Neural progenitor cell (in vitro differentiated cells): Measurements from ENCODE around the gene IGF2BP1. TPM values are rescaled to one million over a fixed set of nuclear protein-coding genes. Genes with fewer than 3 reads are reported as not detected.
A peak's percentile ranks its signal among the peaks of the same experiment; 100 is the strongest.

Experiments
- DNase-seq: peaks from one replicate; pipeline ENCODE4 v3.0.0-alpha.2; 2016; ENCODE audit warnings: low spot score
- H2AFZ ChIP-seq: fragments of 200-600 bp; sonication (generic); replicated peaks from 2 replicates; pipeline ENCODE4 v1.6.1; 2016; ENCODE audit warnings: antibody characterized with exemption
- H3F3A ChIP-seq: fragments of 200-600 bp; sonication (generic); 2 replicates; pipeline ENCODE4 v1.6.1; 2016; ENCODE audit warnings: antibody characterized with exemption, low read depth
- H3K27ac ChIP-seq: fragments of 200-600 bp; sonication (generic); 2 replicates; pipeline ENCODE4 v1.5.1; 2016; ENCODE audit warnings: mild to moderate bottlenecking
- H3K27me3 ChIP-seq: fragments of 200-600 bp; sonication (generic); 2 replicates; pipeline ENCODE4 v1.6.1; 2016; ENCODE audit warnings: mild to moderate bottlenecking, moderate library complexity
- H3K36me3 ChIP-seq: fragments of 200-600 bp; sonication (generic); 2 replicates; pipeline ENCODE4 v1.5.1; 2016
- H3K4me1 ChIP-seq: fragments of 200-600 bp; sonication (generic); 2 replicates; pipeline ENCODE4 v1.6.1; 2016; ENCODE audit warnings: mixed run types
- H3K4me2 ChIP-seq: fragments of 200-600 bp; sonication (generic); 2 replicates; pipeline ENCODE4 v1.6.1; 2016
- H3K4me3 ChIP-seq: fragments of 200-600 bp; sonication (generic); 2 replicates; pipeline ENCODE4 v1.5.1; 2016
- H3K79me2 ChIP-seq: fragments of 200-600 bp; sonication (generic); 2 replicates; pipeline ENCODE4 v1.6.1; 2016; ENCODE audit warnings: low read depth
- H3K9ac ChIP-seq: fragments of 200-600 bp; sonication (generic); 2 replicates; pipeline ENCODE4 v1.6.1; 2016
- H3K9me3 ChIP-seq: fragments of 200-600 bp; sonication (generic); 2 replicates; pipeline ENCODE4 v1.5.1; 2016; ENCODE audit warnings: low read depth
- H4K20me1 ChIP-seq: fragments of 200-600 bp; sonication (generic); 2 replicates; pipeline ENCODE4 v1.6.1; 2016; ENCODE audit warnings: low read depth
- H3K27ac Mint-ChIP-seq: 3 replicates; pipeline ENCODE4 v1.8.0; 2021; ENCODE audit warnings: mixed read lengths
- H3K27me3 Mint-ChIP-seq: 2 replicates; pipeline ENCODE4 v1.8.0; 2022; ENCODE audit warnings: low read depth, mild to moderate bottlenecking, inconsistent platforms, moderate library complexity, mixed read lengths; ENCODE audit not compliant: insufficient read depth
- H3K36me3 Mint-ChIP-seq: 3 replicates; pipeline ENCODE4 v1.8.0; 2021; ENCODE audit warnings: mixed read lengths
- H3K4me1 Mint-ChIP-seq: 3 replicates; pipeline ENCODE4 v1.8.0; 2021; ENCODE audit warnings: mixed read lengths
- H3K4me3 Mint-ChIP-seq: 3 replicates; pipeline ENCODE4 v1.8.0; 2021; ENCODE audit warnings: mild to moderate bottlenecking, moderate library complexity, mixed read lengths
- H3K9me3 Mint-ChIP-seq: 3 replicates; pipeline ENCODE4 v1.8.0; 2020; ENCODE audit warnings: mixed read lengths
- EZH2 ChIP-seq: fragments of 200-600 bp; sonication (generic); IDR thresholded peaks from 2 replicates; pipeline ENCODE4 v1.6.1; 2017; ENCODE audit warnings: antibody characterized with exemption, mild to moderate bottlenecking, moderate library complexity
- EZH2phosphoT487 ChIP-seq: fragments of 200-600 bp; sonication (generic); IDR thresholded peaks from 2 replicates; pipeline ENCODE4 v1.6.1; 2017; ENCODE audit warnings: antibody characterized with exemption
- total RNA-seq: library from RNA; depleted of rRNA; stranded (reverse); fragments of >200 nt; gene quantifications from 2 replicates; pipeline ENCODE4 v1.2.3, GENCODE V29; 2015; ENCODE audit warnings: low replicate concordance
- TF ChIP-seq, protein P1 (sequence below): fragments of 200-600 bp; sonication (generic); IDR thresholded peaks from 2 replicates; pipeline ENCODE4 v1.5.1; 2017; ENCODE audit warnings: antibody characterized with exemption, mild to moderate bottlenecking

Gene IGF2BP1
- total RNA-seq, 1 donor from 2014 or later: 129 TPM

DNA sequence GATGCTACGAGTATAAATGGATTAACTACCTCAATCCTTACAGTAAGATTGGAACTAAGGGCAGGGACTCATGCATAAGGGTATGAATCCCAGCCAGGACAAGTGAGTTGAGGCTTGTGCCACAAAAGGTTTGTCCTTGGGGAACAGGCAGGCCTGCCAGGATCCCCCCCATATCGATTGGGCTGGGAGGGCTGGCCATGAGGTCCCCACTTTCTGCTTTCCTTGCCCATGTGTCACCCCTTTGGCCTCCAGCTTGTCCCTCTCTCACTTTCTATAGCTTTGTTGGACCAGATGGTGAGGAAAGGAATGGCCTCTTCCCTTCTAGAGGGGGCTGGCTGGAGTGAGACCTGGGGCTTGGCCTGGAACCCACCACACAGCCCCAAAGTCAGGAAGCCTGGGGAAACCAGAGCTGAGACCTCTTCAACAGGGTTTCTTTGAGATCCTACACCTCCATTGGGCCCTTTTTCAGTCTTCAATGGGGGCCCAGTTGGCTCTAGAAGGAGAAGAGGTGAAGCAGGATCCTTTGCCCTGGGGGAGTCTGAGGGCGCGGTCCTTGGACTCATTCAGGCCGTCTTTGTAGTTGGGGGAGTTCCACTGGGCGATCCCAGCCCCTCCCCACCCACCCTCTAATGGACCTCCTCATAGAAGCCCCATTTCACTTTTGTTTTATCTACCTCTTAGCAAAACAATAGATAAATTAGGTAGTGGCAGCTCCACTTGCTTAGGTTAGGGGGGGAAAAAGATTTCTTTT, 57.3 kb downstream of the IGF2BP1 start:
- Mint-ChIP-seq H3K36me3 (peaks cover 30% of the 10 kb centered on the region), H3K4me1 (peaks cover 9% of the 10 kb centered on the region), H3K27ac (no peak overlapping the region), H3K4me3 (no peak overlapping the region), H3K27me3 (peaks cover 2% of the 10 kb centered on the region), H3K9me3 (no peaks in the 10 kb centered on the region)
- no peak overlapping the region for H2AFZ ChIP-seq
- peak overlapping the region; percentile 83 for H3K27ac ChIP-seq
- H3K27me3 ChIP-seq: no peaks in the 10 kb centered on the region
- H3K4me2 ChIP-seq: no peak overlapping the region
- peaks cover 91% of the 10 kb centered on the region for H3F3A ChIP-seq
- H3K36me3 ChIP-seq: peaks cover 31% of the 10 kb centered on the region
- no peak overlapping the region for H3K9ac ChIP-seq
- TF ChIP-seq EZH2phosphoT487 (no peak), EZH2 (no peak)
- TF ChIP-seq, protein P1, sequence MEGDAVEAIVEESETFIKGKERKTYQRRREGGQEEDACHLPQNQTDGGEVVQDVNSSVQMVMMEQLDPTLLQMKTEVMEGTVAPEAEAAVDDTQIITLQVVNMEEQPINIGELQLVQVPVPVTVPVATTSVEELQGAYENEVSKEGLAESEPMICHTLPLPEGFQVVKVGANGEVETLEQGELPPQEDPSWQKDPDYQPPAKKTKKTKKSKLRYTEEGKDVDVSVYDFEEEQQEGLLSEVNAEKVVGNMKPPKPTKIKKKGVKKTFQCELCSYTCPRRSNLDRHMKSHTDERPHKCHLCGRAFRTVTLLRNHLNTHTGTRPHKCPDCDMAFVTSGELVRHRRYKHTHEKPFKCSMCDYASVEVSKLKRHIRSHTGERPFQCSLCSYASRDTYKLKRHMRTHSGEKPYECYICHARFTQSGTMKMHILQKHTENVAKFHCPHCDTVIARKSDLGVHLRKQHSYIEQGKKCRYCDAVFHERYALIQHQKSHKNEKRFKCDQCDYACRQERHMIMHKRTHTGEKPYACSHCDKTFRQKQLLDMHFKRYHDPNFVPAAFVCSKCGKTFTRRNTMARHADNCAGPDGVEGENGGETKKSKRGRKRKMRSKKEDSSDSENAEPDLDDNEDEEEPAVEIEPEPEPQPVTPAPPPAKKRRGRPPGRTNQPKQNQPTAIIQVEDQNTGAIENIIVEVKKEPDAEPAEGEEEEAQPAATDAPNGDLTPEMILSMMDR: no peak
- no peaks in the 10 kb centered on the region for H3K9me3 ChIP-seq
- peaks cover 8% of the 10 kb centered on the region for H3K79me2 ChIP-seq
- peaks cover 46% of the 10 kb centered on the region for H3K4me1 ChIP-seq
- peaks cover 56% of the 10 kb centered on the region for H4K20me1 ChIP-seq
- DNase-seq: no peak
- no peak overlapping the region for H3K4me3 ChIP-seq

DNA sequence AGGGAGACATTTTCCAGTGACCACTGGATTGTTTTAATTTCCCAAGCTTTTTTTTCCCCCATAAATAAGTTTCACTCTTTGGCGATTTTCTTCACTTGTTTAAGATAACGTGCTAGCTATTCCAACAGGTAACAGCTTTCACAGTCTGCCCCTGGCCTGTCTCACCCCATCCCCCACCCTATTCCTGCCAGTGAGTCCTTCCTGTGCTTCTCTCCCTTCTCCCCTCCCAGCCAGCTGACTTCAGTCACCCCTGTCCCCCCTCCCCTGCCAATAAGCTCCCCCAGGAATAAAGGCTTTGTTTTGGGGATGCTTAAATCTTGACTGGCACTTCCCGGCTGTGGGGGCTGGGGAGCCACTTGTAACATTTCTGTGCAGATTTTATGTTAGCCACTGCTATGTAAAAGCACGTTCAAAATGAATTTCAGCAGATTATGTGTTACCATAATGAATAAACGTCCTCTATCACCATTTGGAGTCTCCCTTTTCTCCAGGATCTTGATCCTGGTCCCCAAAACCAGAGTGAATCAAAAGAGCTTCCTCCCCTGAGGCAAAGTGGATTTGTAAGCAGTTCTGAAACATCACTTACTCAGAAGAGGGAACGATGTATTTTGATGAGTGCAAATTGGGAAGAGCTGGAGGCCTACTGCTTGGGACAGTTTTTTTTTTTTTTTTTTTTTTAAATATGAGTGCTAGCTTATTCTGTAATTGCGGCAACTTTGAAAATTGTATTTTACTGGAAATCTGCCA, 58.2 kb downstream of the IGF2BP1 start:
- H3K9me3 Mint-ChIP-seq: no peaks in the 10 kb centered on the region
- peaks cover 25% of the 10 kb centered on the region for H3K36me3 Mint-ChIP-seq
- H3K9me3 ChIP-seq: no peaks in the 10 kb centered on the region
- peak overlapping the region; percentile 83 for H3K27ac ChIP-seq
- H3K4me1 ChIP-seq: peaks cover 46% of the 10 kb centered on the region
- H3K27me3 ChIP-seq: no peaks in the 10 kb centered on the region
- no peak for DNase-seq
- peaks cover 47% of the 10 kb centered on the region for H4K20me1 ChIP-seq
- peaks cover 2% of the 10 kb centered on the region for H3K27me3 Mint-ChIP-seq
- no peak overlapping the region for H3K4me2 ChIP-seq
- peaks cover 82% of the 10 kb centered on the region for H3F3A ChIP-seq
- TF ChIP-seq, protein P1: no peak
- TF ChIP-seq EZH2 (no peak), EZH2phosphoT487 (no peak)
- H3K4me1 Mint-ChIP-seq: peaks cover 9% of the 10 kb centered on the region
- peaks cover 8% of the 10 kb centered on the region for H3K79me2 ChIP-seq
- no peak overlapping the region for H3K4me3 Mint-ChIP-seq
- no peak overlapping the region for H2AFZ ChIP-seq
- H3K36me3 ChIP-seq: peaks cover 22% of the 10 kb centered on the region
- no peak overlapping the region for H3K9ac ChIP-seq
- no peak overlapping the region for H3K27ac Mint-ChIP-seq
- H3K4me3 ChIP-seq: no peak overlapping the region

DNA sequence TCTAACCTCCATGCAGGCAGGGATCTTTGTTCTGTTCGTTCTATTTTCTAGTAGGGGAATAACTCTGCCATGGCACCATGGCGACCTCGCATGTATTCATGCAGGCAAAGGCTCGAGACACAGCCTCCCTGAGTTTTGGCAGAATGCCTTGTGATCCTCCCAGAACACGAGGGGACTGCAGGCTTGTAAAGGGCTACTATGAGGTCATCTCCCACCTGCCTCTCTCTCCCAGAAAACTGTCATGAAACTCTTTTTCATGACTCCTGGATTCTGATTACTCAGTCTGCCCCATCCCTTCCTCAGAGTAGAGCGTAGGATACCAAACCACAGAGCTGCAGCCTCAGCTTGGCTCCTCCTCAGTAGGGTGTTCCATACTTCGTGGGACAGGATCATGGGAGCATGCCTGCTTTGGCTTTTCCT, 64.3 kb downstream of the IGF2BP1 start:
- no peak overlapping the region for H3K4me3 ChIP-seq
- Mint-ChIP-seq H3K4me1 (no peaks in the 10 kb centered on the region), H3K27me3 (peaks cover 2% of the 10 kb centered on the region), H3K27ac (no peak overlapping the region), H3K9me3 (no peaks in the 10 kb centered on the region), H3K36me3 (no peaks in the 10 kb centered on the region), H3K4me3 (no peak overlapping the region)
- H3K9me3 ChIP-seq: no peaks in the 10 kb centered on the region
- no peaks in the 10 kb centered on the region for H4K20me1 ChIP-seq
- no peak overlapping the region for H2AFZ ChIP-seq
- H3K4me2 ChIP-seq: no peak overlapping the region
- H3K27me3 ChIP-seq: no peaks in the 10 kb centered on the region
- H3K79me2 ChIP-seq: no peaks in the 10 kb centered on the region
- no peaks in the 10 kb centered on the region for H3K36me3 ChIP-seq
- no peak overlapping the region for H3K9ac ChIP-seq
- H3K27ac ChIP-seq: no peak overlapping the region
- peaks cover 5% of the 10 kb centered on the region for H3K4me1 ChIP-seq
- no peak for TF ChIP-seq EZH2phosphoT487
- no peak for TF ChIP-seq EZH2
- TF ChIP-seq, protein P1: no peak
- H3F3A ChIP-seq: peaks cover 22% of the 10 kb centered on the region
- no peak for DNase-seq
